Esophagus muscularis mucosa (tissue), 4 donors: ENCODE results near the gene NLK.

Experiments
- CTCF ChIP-seq, 3 experiments: fragments of 200-600 bp in 2 of 3; fragments of 450-650 bp in 1 of 3; sonication (generic) in 2 of 3; IDR thresholded peaks; one replicate each; pipeline ENCODE4 v1.5.1; 2017 to 2019; ENCODE audit warnings: antibody characterized with exemption in 3 of 3, mild to moderate bottlenecking in 2 of 3, moderate library complexity in 1 of 3
- EP300 ChIP-seq: sonication (generic); formaldehyde crosslinking; IDR thresholded peaks from one replicate; pipeline ENCODE4 v1.6.1; 2017; ENCODE audit warnings: antibody characterized with exemption
- POLR2A ChIP-seq: fragments of 450-650 bp; IDR thresholded peaks from one replicate; pipeline ENCODE4 v1.6.1; 2017; ENCODE audit warnings: antibody characterized with exemption, moderate library complexity, mild to moderate bottlenecking, low read depth
- POLR2AphosphoS5 ChIP-seq, 2 donors: sonication (generic); formaldehyde crosslinking; IDR thresholded peaks; one replicate each; pipeline ENCODE4 v1.6.1; 2017; ENCODE audit warnings: antibody characterized with exemption in 2 of 2

- no peak for TF ChIP-seq POLR2A
- TF ChIP-seq CTCF (IDR thresholded peaks at IDR 0.05): no peak
- no peak for TF ChIP-seq EP300
- no peak for TF ChIP-seq POLR2AphosphoS5 (IDR thresholded peaks at IDR 0.05)
Observed at GRCh38 chr17:28181568-28181967, 139.1 kb downstream of the NLK start.
